ENCODE measurements around the gene MAT2A. TPM values are rescaled to one million over a fixed set of nuclear protein-coding genes. Genes with fewer than 3 reads are reported as not detected.

Gene MAT2A
- 95.0 TPM for total RNA-seq

GRCh38 chr2:85538507-85539360 is at the start of gene MAT2A:
Gene MAT2A, plus strand, starts transcription at chr2:85539168. Its CDS starts 120 bp downstream, at chr2:85539288.

GRCh38 chr2:85561280-85562212 is 22.6 kb downstream of the MAT2A start, which contains the start of gene GGCX:
Gene GGCX, minus strand, starts transcription at chr2:85561493. Its CDS starts 65 bp downstream, at chr2:85561428.

GRCh38 chr2:85577386-85578242 is 38.6 kb downstream of the MAT2A start, which contains the start of gene VAMP8:
Gene VAMP8, plus strand, starts transcription at chr2:85577586. Its CDS starts 61 bp downstream, at chr2:85577647.

GRCh38 chr2:85584354-85584856 is 45.4 kb downstream of the MAT2A start, which contains the start of gene VAMP5:
Gene VAMP5, plus strand, starts transcription at chr2:85584431. Its CDS starts 60 bp downstream, at chr2:85584491.

Small RNA genes within 50 kb of the gene (small RNA-seq; reads per million reads assigned to genes)
- gene RN7SL126P, result not detected

Other genes starting within 250 kb of the MAT2A start
- gene TGOLN2, start 211.2 kb upstream of the MAT2A start, total RNA-seq, result 54.0 TPM
- gene RETSAT, start 184.6 kb upstream of the MAT2A start, total RNA-seq, result 16.4 TPM
- 15.0 TPM for gene ELMOD3, start 184.4 kb upstream of the MAT2A start, total RNA-seq
- gene CAPG, start 128.8 kb upstream of the MAT2A start, total RNA-seq, result 9.0 TPM
- gene SH2D6, start 120.5 kb upstream of the MAT2A start, total RNA-seq, result 0.23 TPM
- 28.8 TPM for gene GGCX, start 22.3 kb downstream of the MAT2A start, total RNA-seq
- 3.0 TPM for gene VAMP8, start 38.4 kb downstream of the MAT2A start, total RNA-seq
- 5.1 TPM for gene VAMP5, start 45.3 kb downstream of the MAT2A start, total RNA-seq
- gene RNF181, start 56.6 kb downstream of the MAT2A start, total RNA-seq, result 65.7 TPM
- gene TMEM150A, start 63.5 kb downstream of the MAT2A start, total RNA-seq, result 2.5 TPM
- gene C2orf68, start 72.9 kb downstream of the MAT2A start, total RNA-seq, result 29.1 TPM
- gene USP39, start 77.0 kb downstream of the MAT2A start, total RNA-seq, result 38.5 TPM
- gene SFTPB, start 129.0 kb downstream of the MAT2A start, total RNA-seq, result not detected
- gene GNLY, start 155.2 kb downstream of the MAT2A start, total RNA-seq, result not detected
- 3.2 TPM for gene ATOH8, start 214.8 kb downstream of the MAT2A start, total RNA-seq